Keratinocyte (primary cell): ENCODE results near the gene CYTH2.

Experiments used
- CTCF ChIP-seq, 3 experiments: IDR thresholded peaks in 1 of 3; conservative IDR thresholded peaks in 1 of 3; optimal IDR thresholded peaks in 1 of 3; 2 replicates in 2 of 3; 3 replicates in 1 of 3; pipeline versions ENCODE3 to v1.5.1; 2011; ENCODE audit warnings: low read length in 3 of 3, mild to moderate bottlenecking in 3 of 3, moderate library complexity in 2 of 3, control low read depth in 1 of 3, inconsistent platforms in 1 of 3; ENCODE audit not compliant: insufficient read depth in 2 of 3; ENCODE audit errors: extremely low read depth in 1 of 3
- EZH2 ChIP-seq: IDR thresholded peaks from one replicate; pipeline ENCODE4 v1.6.1; 2012; ENCODE audit warnings: inconsistent platforms, mild to moderate bottlenecking, low read length, moderate library complexity

DNA sequence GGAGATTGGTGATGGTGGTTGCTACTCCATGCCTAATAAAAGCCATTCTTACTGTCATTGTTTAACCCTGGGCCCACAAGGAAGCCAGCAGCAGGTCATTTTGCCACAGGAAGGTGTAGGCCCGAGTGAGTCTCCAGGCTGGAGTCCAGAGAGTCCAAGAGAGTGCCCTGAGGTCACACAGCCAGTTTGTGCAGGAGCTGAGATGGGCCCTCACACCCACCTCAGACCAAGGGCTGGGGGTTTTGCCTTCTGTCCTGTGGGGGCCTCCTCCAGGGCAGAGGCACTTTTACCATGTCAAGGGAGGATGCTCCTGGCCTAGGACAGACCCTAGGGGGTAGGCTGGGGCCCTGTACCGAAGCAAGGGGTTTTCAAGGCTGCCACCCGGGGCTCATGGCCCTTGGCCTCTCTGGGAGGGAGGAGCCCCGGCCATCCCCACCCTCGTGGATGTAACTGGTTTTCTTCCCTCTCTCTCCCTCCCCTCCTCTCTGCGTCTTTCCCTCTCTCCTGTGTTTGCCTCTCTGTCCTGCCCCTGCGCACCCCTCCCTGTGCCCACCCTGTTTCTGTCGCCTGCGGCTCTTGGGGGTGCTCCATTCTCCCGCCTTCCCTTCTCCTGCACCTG is 8.0 kb downstream of the CYTH2 start:
- TF ChIP-seq EZH2 (no peak), CTCF (optimal IDR thresholded peaks at IDR 0.05 in 1 of 3, IDR thresholded peaks at IDR 0.05 in 1 of 3, conservative IDR thresholded peaks at IDR 0.05 in 1 of 3; ENCODE audit: extremely low read depth in 1 of 3, insufficient read depth in 2 of 3, low read length in 3 of 3) (no peak)
